GM10847 (cell line): Measurements from ENCODE around the gene FBXO48.

Experiments used
- POLR2A ChIP-seq: IDR thresholded peaks from 2 replicates; pipeline ENCODE4 v1.6.1; 2011; ENCODE audit not compliant: insufficient read length; ENCODE audit errors: extremely low read depth

Gene FBXO48

GRCh38 chr2:68414452-68414851 lies 52.6 kb downstream of the FBXO48 start:
- no peak for TF ChIP-seq POLR2A

GRCh38 chr2:68413466-68413865 lies 53.6 kb downstream of the FBXO48 start:
- no peak for TF ChIP-seq POLR2A

- no peak for TF ChIP-seq POLR2A
Observed at GRCh38 chr2:68412127-68412819, 54.8 kb downstream of the FBXO48 start.

- no peak for TF ChIP-seq POLR2A
Observed at GRCh38 chr2:68411397-68412126, 55.5 kb downstream of the FBXO48 start.
